ENCODE results near the gene FHAD1. TPM values are rescaled to one million over a fixed set of nuclear protein-coding genes. Genes with fewer than 3 reads are reported as not detected.
A peak's percentile ranks its signal among the peaks of the same experiment; 100 is the strongest.

Gene FHAD1
- total and polyA plus RNA-seq, 2 of the 13 experiments (the other 11 are each of a cell fraction or from before 2014, with no cell fraction given): not detected

GRCh38 chr1:15424146-15424667 lies 177.2 kb downstream of the FHAD1 start:
- ChIA-PET POLR2A (no interaction called here), CTCF (ENCODE audit: low intra/inter-chr PET ratio, low total read pairs) (no interaction called here)
- Histone ChIP-seq H3K36me3 (replicated peaks in 1 of 2; ENCODE audit: control insufficient read depth in 1 of 2, insufficient read depth in 2 of 2, low read length in 2 of 2) (peaks cover 0 to 2% of the 10 kb centered on the region in 2 experiments; a peak in 2 of 5 replicates), H3K9me3 (ENCODE audit: low read length) (no peaks in the 10 kb centered on the region), H3K9ac (ENCODE audit: insufficient read depth, low read depth, low read length) (no peak overlapping the region), H3K4me1 (ENCODE audit: insufficient read depth, low read length) (peaks cover 15% of the 10 kb centered on the region), H3K79me2 (ENCODE audit: insufficient read depth, low read length) (no peaks in the 10 kb centered on the region), H3K4me2 (ENCODE audit: low read depth, low read length) (no peak overlapping the region), H4K20me1 (ENCODE audit: insufficient read depth, low read length) (no peaks in the 10 kb centered on the region), H2AFZ (ENCODE audit: low read length) (no peak overlapping the region), H3K27me3 (ENCODE audit: control insufficient read depth in 1 of 2, insufficient read depth in 2 of 2, low read length in 2 of 2) (no peaks in the 10 kb centered on the region), H3K4me3 (replicated peaks in 1 of 3; ENCODE audit: insufficient read depth in 1 of 3, low read depth in 2 of 3, low read length in 3 of 3) (no peak overlapping the region), H3K27ac (ENCODE audit: extremely low read length, insufficient read depth, low read length) (no peak overlapping the region)
- 93% methylated on average over 13 of the region's 13 CpGs for WGBS (ENCODE audit: low lambda C conversion rate)
- intact Hi-C loops (cut with micrococcal nuclease; ENCODE audit: unreplicated experiment): no loop called here
- no peak for ATAC-seq
- FAIRE-seq: no peak
- TF ChIP-seq NFKB2 (CRISPR knock-in tag; IDR thresholded peaks at IDR 0.05; ENCODE audit: borderline replicate concordance) (no peak), TFAP4 (IDR thresholded peaks at IDR 0.05; ENCODE audit: borderline replicate concordance, low read depth) (0 out of 2 replicates have a peak, but pooled peaks have one; percentile 14), NAIF1 (CRISPR knock-in tag; IDR thresholded peaks at IDR 0.05; ENCODE audit: borderline replicate concordance) (no peak), NCOA1 (CRISPR knock-in tag; IDR thresholded peaks at IDR 0.05) (no peak), ZNF782 (CRISPR knock-in tag; IDR thresholded peaks at IDR 0.05; ENCODE audit: borderline replicate concordance) (no peak), ZNF841 (CRISPR knock-in tag; IDR thresholded peaks at IDR 0.05; ENCODE audit: borderline replicate concordance) (no peak), ATF7 (IDR thresholded peaks at IDR 0.05) (no peak), ATF7 (CRISPR knock-in tag; IDR thresholded peaks at IDR 0.05) (no peak), KLF9 (CRISPR knock-in tag; IDR thresholded peaks at IDR 0.05; ENCODE audit: low read depth) (no peak)
- TF ChIP-seq, protein P1, sequence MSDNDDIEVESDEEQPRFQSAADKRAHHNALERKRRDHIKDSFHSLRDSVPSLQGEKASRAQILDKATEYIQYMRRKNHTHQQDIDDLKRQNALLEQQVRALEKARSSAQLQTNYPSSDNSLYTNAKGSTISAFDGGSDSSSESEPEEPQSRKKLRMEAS (IDR thresholded peaks at IDR 0.05): no peak
- in situ Hi-C loops (cut with HindIII; ENCODE audit: extremely low pct_ligation_motif_present, low pct_unique_long_range_greater_than_20kb): no loop called here
- BruUV-seq (replicated peaks): no TSS peak
- no peak for DNase-seq (ENCODE audit: low spot score)

All from HepG2 (cell line).